SIG-M5 treated with dmso at 0.1 percent for 504 hours (cell line): ENCODE results near the gene KIFBP.
"Not testable (repeated sequence)": the region's sequence is repeated elsewhere in the genome, so short reads cannot be mapped to it uniquely, and the experiment has no call there.

Experiments
- DNase-seq: peaks from one replicate; lab custom pipeline; 2025; ENCODE audit not compliant: unreplicated experiment; lab: John Stamatoyannopoulos, UW

The KIFBP gene

GRCh38 chr10:68988530-68989316 is at the start of gene KIFBP:
Gene KIFBP (plus strand): TSS chr10:68988803. CDS start chr10:68988833, 30 bp downstream.
- DNase-seq: peak; percentile 96

DNA sequence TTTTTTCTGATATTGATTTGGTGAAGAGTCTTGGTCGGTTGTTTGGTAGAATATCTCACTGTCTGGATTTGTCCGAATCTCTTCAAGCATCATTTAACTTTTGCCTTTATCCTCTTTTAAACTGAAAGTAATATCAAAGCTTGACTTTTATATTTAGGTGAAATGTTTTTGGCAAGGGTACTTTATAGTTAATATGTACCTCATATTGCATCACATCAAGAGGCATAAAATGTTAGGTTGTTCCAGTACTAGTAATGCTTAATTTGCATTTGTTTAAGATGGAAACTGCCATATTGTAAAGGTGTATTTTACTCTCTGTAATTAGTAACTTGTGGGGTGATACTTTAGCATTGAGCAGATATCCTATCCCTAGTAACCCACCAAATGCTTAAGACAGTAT is 49.7 kb upstream of the KIFBP start:
- no peak for DNase-seq

GRCh38 chr10:68940917-68941316 is 47.7 kb upstream of the KIFBP start:
- DNase-seq: not testable (repeated sequence)

DNA sequence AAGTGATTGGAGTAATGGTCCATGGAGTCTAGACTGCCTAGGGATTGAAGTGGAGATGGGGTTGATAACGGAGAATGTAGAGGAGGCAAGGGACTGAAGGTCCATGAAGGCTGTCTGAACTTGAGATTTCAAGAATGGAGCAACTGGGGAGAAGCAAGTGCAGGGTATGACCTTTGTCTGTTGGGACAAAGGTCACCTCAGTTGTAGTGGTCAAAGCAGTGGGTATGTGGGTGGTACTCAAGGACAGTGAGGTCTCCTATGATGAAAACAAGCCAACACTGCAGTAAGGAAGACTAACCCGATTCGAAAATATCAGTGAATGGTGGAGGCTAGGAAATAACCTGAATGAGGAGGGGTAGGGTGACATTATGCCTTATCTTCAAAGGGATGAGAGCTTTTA is 38.0 kb upstream of the KIFBP start:
- no peak for DNase-seq

- no peak for DNase-seq
These were observed 33.7 kb upstream of the KIFBP start for GRCh38 chr10:68954904-68955303.

DNA sequence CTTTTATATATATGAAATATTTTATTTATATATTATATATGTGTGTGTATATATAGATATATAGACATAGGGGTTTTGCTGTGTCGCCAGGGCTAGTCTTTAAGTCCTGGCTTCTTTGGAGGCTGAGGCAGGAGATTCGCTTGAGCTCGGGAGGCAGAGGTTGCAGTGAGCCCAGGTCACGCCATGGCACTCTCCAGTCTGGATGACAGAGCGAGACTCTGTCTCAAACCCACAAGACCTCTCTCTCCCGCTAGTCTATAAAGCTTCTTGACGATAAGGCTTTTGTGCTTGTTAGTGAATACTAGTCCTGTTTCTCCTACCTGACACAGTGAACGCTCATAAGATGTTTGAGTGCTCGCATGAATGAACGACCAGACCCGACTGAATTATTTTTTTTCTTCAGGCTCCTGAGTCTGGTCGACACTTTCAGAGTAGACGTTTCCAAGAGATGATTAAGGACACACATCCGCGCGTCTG is 33.2 kb upstream of the KIFBP start:
- no peak for DNase-seq

DNA sequence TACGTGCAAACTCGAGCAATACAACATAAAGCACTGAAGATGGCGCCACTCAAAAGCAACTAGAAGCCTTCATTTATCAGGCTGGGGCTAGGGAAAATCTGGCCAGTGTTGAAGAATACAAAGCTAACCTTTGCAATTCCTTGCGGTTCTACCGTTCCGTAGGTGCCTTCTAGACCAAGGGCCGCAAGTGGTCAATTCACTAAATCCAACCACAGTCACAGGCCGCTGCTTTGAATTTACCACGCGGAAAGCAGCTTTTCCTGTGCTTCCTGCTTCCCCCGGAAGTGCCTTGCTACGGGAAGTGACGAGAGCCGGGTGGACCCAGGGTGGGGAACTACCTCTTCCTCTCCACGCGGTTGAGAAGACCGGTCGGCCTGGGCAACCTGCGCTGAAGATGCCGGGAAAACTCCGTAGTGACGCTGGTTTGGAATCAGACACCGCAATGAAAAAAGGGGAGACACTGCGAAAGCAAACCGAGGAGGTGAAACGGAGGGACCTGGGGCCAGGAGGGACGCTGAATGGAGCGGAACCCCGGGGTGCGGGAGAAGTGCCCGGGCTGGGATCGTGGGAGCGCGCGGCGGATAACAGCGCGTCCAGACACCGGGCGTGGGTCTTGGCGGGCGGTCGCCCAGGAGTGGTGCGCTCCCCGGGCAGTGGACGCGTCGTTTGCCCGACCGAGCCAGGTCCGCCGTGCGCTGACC is 32.6 kb upstream of the KIFBP start, which contains the start of gene DDX21:
TSS of gene DDX21 (plus strand) at position 339 of the 701 bp plus-strand sequence. CDS start at position 395, 56 bp downstream.
- DNase-seq: peak; percentile 93

DNA sequence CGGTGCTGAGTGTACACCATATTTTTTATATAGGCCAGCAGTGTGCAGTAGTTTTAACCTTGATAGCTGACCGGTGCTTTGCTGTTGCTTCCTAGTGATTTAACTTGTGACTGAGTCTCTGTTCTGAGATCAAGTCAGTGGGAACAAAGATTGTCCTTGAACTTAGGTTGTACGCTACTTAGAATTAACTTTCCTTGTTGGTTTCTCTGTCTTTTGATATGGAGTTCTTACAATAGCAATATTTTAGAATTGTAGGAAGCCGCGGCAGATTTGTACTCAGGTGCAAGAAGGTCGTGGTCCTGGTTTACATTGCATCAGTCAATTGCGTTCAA is 31.4 kb upstream of the KIFBP start:
- DNase-seq: no peak

- DNase-seq: no peak
These were observed 30.9 kb upstream of the KIFBP start for GRCh38 chr10:68957654-68958053.

GRCh38 chr10:68959695-68960527 is 28.7 kb upstream of the KIFBP start:
- peak; percentile 14 for DNase-seq

DNA sequence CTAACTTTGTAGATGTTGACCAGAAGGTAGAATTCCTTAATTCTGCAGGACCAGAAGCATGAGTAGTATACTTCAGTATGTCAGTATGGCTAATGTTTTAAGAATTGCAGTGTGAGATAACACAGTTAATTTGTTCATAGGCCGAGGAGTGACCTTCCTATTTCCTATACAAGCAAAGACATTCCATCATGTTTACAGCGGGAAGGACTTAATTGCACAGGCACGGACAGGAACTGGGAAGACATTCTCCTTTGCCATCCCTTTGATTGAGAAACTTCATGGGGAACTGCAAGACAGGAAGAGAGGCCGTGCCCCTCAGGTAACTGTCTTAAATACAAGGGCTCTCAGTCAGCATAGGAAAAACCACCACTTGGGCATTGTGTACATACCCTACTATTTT is 25.5 kb upstream of the KIFBP start:
- DNase-seq: no peak

GRCh38 chr10:68973975-68974374 is 14.6 kb upstream of the KIFBP start:
- DNase-seq: no peak

- DNase-seq: not testable (repeated sequence)
These were observed 12.6 kb upstream of the KIFBP start for GRCh38 chr10:68975936-68976473.

GRCh38 chr10:68979738-68980137 is 8.9 kb upstream of the KIFBP start:
- DNase-seq: not testable (repeated sequence)

- DNase-seq: no peak
These were observed 7.5 kb upstream of the KIFBP start for GRCh38 chr10:68981074-68981473.

GRCh38 chr10:68982389-68982788 is 6.2 kb upstream of the KIFBP start:
- DNase-seq: no peak

DNA sequence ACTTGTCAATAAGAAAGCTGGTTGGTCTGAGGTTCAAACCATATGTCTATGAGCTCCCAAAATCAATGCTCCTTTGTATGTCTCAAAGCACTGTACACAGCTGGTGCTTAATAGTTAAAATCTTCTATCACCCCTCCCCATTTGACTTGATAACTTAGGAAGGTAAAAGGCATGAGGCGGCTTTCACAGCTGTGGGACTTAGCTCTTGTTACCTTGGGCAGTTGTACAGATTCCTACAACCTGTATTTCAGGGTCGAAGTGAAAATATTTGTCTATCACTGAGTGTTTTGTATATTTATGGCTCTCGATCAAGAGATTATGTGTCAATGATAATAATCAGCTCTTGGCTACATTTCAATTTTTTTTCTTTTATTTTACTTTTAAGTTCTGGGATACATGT is 992 bp upstream of the KIFBP start:
- DNase-seq: no peak

GRCh38 chr10:68989317-68989990 is 851 bp downstream of the KIFBP start:
- DNase-seq: no peak

- DNase-seq: no peak
These were observed 4.2 kb downstream of the KIFBP start for GRCh38 chr10:68992636-68993440.

DNA sequence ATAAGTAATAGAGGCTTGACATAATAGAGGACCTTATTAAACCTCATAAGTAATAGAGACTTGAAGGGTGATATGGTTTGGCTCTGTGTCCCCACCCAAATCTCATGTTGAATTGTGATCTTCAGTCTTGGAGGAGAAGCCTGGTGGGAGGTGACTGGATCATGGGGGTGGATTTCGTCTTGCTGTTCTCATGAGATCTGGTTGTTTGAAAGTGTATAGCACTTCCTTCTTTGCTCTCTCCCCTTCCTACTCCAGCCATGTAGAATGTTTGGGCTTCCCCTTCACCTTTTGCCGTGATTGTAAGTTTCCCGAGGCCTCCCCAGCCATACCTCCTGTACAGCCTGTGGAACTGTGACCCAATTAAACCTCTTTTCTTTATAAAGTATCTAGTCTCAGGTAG is 8.6 kb downstream of the KIFBP start:
- no peak for DNase-seq
